GM23338 (cell line): Measurements from ENCODE around the gene TENT4A.

Experiments
- EZH2 ChIP-seq: fragments of 200-600 bp; sonication (generic); IDR thresholded peaks from one replicate; pipeline ENCODE4 v1.8.0; 2017; ENCODE audit warnings: antibody characterized with exemption, mild to moderate bottlenecking, low read depth; ENCODE audit not compliant: unreplicated experiment
- EZH2phosphoT487 ChIP-seq: fragments of 200-600 bp; sonication (generic); IDR thresholded peaks from one replicate; pipeline ENCODE4 v1.8.1; 2018; ENCODE audit warnings: antibody characterized with exemption; ENCODE audit not compliant: unreplicated experiment
- POLR2AphosphoS5 ChIP-seq: IDR thresholded peaks from 2 replicates; pipeline ENCODE4 v1.6.1; 2016; ENCODE audit warnings: antibody characterized with exemption, low read depth
- TF ChIP-seq, protein P1 (sequence below), 2 experiments: fragments of 200-600 bp in 1 of 2; sonication (generic) in 1 of 2; conservative IDR thresholded peaks; 2 replicates each; pipeline versions ENCODE4 v1.5.1 to v1.6.1; 2016 to 2017; ENCODE audit warnings: antibody characterized with exemption in 2 of 2, low read depth in 2 of 2, mild to moderate bottlenecking in 2 of 2, moderate library complexity in 1 of 2
- TF ChIP-seq, protein P2 (sequence below): IDR thresholded peaks from one replicate; pipeline ENCODE4 v1.6.1; 2018; ENCODE audit warnings: antibody characterized with exemption; ENCODE audit not compliant: unreplicated experiment
- TF ChIP-seq, protein P3 (sequence below): IDR thresholded peaks from 2 replicates; pipeline ENCODE4 v1.6.1; 2016; ENCODE audit warnings: antibody characterized with exemption

DNA sequence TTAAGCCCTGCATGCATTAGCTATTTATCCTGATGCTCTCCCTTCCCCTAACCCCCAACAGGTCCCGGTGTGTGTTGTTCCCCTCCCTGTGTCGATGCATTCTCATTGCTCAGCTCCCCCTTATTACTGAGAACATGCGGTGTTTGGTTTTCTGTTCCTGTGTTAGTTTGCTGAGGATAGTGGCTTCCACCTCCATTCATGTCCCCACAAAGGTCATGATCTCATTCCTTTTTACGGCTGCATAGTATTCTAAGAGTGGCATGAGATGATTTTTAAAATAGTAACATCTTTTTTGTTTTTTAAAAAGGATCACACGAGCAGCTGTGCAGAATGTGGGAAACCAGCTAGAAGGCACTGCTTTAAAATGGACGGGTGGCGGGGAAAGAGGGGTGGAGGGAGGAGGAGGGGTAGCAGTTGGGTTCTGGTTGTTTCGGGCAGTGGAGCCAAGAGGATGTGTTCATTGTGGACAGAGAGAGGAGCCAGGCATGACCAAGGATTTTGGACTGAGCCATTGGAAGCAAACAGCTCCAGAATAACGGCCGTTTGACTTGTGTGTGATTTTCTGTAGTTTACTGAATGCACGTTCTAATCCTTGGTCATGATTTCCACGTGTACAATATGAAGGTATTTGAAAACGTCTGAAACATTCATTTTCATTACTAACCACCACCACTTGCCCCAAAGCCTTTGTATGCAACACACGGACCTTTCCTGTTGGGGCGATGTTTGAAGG, 1.7 kb upstream of the TENT4A start:
- TF ChIP-seq EZH2 (no peak), POLR2AphosphoS5 (no peak), EZH2phosphoT487 (no peak)
- TF ChIP-seq, protein P1, sequence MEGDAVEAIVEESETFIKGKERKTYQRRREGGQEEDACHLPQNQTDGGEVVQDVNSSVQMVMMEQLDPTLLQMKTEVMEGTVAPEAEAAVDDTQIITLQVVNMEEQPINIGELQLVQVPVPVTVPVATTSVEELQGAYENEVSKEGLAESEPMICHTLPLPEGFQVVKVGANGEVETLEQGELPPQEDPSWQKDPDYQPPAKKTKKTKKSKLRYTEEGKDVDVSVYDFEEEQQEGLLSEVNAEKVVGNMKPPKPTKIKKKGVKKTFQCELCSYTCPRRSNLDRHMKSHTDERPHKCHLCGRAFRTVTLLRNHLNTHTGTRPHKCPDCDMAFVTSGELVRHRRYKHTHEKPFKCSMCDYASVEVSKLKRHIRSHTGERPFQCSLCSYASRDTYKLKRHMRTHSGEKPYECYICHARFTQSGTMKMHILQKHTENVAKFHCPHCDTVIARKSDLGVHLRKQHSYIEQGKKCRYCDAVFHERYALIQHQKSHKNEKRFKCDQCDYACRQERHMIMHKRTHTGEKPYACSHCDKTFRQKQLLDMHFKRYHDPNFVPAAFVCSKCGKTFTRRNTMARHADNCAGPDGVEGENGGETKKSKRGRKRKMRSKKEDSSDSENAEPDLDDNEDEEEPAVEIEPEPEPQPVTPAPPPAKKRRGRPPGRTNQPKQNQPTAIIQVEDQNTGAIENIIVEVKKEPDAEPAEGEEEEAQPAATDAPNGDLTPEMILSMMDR (conservative IDR thresholded peaks at IDR 0.05; ENCODE audit: low read depth in 2 of 2): no peak
- TF ChIP-seq, protein P2, sequence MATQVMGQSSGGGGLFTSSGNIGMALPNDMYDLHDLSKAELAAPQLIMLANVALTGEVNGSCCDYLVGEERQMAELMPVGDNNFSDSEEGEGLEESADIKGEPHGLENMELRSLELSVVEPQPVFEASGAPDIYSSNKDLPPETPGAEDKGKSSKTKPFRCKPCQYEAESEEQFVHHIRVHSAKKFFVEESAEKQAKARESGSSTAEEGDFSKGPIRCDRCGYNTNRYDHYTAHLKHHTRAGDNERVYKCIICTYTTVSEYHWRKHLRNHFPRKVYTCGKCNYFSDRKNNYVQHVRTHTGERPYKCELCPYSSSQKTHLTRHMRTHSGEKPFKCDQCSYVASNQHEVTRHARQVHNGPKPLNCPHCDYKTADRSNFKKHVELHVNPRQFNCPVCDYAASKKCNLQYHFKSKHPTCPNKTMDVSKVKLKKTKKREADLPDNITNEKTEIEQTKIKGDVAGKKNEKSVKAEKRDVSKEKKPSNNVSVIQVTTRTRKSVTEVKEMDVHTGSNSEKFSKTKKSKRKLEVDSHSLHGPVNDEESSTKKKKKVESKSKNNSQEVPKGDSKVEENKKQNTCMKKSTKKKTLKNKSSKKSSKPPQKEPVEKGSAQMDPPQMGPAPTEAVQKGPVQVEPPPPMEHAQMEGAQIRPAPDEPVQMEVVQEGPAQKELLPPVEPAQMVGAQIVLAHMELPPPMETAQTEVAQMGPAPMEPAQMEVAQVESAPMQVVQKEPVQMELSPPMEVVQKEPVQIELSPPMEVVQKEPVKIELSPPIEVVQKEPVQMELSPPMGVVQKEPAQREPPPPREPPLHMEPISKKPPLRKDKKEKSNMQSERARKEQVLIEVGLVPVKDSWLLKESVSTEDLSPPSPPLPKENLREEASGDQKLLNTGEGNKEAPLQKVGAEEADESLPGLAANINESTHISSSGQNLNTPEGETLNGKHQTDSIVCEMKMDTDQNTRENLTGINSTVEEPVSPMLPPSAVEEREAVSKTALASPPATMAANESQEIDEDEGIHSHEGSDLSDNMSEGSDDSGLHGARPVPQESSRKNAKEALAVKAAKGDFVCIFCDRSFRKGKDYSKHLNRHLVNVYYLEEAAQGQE: no peak
- TF ChIP-seq, protein P3, sequence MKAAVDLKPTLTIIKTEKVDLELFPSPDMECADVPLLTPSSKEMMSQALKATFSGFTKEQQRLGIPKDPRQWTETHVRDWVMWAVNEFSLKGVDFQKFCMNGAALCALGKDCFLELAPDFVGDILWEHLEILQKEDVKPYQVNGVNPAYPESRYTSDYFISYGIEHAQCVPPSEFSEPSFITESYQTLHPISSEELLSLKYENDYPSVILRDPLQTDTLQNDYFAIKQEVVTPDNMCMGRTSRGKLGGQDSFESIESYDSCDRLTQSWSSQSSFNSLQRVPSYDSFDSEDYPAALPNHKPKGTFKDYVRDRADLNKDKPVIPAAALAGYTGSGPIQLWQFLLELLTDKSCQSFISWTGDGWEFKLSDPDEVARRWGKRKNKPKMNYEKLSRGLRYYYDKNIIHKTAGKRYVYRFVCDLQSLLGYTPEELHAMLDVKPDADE: no peak
